Brain pericyte (primary cell): Measurements from ENCODE around the gene SPPL2B.

Experiments used
- DNase-seq: peaks from one replicate; pipeline ENCODE4 v3.0.0-alpha.2; 2012; ENCODE audit warnings: low read depth, low spot score

Gene SPPL2B

GRCh38 chr19:2355168-2356035 lies 26.9 kb downstream of the SPPL2B start:
- no peak for DNase-seq

- no peak for DNase-seq
Measured at GRCh38 chr19:2356036-2356646, 27.7 kb downstream of the SPPL2B start.

- DNase-seq: no peak
Measured at GRCh38 chr19:2357279-2358206, 29.1 kb downstream of the SPPL2B start.

- DNase-seq: no peak
Measured at GRCh38 chr19:2358548-2359173, 30.2 kb downstream of the SPPL2B start.

DNA sequence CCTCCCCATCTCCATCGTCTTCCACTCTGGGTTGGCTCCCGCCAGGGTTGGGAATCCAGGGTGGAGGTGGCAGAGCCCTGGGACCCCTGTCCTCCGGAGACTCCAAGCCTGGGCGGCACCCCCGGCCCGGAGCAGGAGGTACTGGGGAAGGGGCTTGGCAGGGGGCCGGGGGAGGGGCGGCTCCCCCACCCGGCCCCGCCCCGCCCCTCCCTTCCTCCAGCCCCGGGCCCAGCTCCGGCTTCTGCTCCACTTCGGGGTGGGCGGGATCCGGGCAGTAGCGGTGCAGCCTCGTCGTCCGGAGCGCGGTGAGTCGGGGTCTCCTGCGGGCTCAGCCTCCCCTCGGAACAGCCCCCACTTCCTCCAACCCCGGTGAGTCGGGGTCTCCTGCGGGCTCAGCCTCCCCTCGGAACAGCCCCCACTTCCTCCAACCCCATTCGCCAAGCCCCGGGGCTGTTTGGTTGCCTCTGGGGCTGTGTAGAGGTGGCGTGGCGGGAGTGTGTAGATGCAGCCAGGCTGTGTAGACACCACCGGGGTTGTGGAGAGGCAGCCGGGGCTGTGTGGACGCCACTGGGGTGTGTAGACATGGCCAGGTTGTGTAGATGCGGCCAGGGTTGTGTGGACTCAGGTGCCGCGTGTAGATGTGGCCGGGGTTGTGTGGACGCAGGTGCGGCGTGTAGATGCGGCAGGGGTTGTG lies 31.7 kb downstream of the SPPL2B start, which contains the start of gene TMPRSS9:
TSS of gene TMPRSS9 (plus strand) at position 274 of the 694 bp plus-strand sequence. CDS start 29,521 bp downstream, outside the sequence.
- DNase-seq: no peak

DNA sequence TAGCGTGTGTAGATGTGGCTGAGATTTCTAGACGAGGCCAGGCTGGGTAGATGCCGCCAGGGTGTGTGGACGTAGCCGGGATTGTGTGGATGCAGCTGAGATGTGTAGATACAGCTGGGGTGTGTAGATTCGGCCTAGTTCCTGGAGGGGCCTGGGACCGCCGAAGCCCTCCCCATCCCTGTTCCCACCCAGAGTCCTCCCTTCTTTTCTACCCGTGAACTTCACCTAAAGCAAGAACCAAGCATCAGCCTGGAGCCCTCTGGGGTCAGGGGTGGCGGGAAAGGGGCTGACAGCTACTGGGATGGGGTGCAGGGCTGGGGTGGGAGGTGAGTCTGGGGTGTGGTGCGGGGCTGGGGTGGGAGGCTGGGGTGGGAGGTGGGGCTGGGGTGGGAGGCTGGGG lies 32.3 kb downstream of the SPPL2B start:
- no peak for DNase-seq

GRCh38 chr19:2361246-2362045 lies 33.0 kb downstream of the SPPL2B start:
- DNase-seq: no peak

- no peak for DNase-seq
Measured at GRCh38 chr19:2362046-2362969, 33.8 kb downstream of the SPPL2B start.

GRCh38 chr19:2362970-2363300 lies 34.5 kb downstream of the SPPL2B start:
- DNase-seq: no peak

GRCh38 chr19:2363419-2363818 lies 34.9 kb downstream of the SPPL2B start:
- DNase-seq: no peak

- DNase-seq: no peak
Measured at GRCh38 chr19:2365201-2365970, 36.9 kb downstream of the SPPL2B start.

DNA sequence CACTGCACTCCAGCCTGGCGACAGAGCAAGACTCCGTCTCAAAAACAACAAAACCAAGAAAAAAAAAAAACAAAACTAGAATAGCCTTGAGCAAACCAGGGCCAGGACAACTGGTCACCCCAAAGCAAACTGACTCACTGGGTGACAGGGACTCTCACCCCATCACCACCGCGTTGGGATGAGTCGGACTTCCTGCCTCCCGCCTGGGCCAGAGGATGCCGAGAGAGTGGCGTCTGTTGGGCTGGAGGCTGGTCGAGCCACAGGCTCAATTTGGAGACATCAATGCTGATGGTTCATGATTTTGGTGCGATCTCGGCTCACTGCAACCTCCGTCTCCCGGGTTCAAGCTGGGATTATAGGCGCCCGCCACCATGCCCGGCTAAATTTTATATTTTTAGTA lies 43.2 kb downstream of the SPPL2B start:
- DNase-seq: no peak

DNA sequence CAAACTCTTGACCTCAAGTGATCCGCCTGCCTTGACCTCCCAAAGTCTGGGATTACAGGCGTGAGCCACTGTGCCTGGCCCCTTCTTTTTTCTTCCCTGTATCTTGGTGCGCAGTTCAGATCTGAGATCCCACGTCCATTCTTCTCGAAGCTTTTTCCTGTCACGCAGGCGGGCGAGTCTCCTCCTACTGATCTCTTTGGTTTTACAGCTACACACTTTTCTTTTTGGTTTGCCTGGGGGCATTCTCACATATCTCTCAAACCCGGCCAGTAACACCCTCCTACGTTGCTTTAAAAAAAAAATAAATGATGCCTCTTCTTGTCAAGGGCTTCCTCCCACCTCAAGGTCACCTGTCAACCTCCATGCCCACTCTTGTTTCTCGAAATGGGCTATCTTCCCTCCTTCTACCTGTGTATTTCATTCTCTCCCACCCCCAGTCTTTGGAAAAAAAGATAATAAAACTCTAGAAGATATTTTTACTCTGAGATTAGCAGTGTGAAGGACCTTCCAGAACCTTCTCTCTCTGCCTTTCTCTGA lies 43.7 kb downstream of the SPPL2B start:
- DNase-seq: no peak

GRCh38 chr19:2374808-2375207 lies 46.3 kb downstream of the SPPL2B start:
- DNase-seq: no peak

DNA sequence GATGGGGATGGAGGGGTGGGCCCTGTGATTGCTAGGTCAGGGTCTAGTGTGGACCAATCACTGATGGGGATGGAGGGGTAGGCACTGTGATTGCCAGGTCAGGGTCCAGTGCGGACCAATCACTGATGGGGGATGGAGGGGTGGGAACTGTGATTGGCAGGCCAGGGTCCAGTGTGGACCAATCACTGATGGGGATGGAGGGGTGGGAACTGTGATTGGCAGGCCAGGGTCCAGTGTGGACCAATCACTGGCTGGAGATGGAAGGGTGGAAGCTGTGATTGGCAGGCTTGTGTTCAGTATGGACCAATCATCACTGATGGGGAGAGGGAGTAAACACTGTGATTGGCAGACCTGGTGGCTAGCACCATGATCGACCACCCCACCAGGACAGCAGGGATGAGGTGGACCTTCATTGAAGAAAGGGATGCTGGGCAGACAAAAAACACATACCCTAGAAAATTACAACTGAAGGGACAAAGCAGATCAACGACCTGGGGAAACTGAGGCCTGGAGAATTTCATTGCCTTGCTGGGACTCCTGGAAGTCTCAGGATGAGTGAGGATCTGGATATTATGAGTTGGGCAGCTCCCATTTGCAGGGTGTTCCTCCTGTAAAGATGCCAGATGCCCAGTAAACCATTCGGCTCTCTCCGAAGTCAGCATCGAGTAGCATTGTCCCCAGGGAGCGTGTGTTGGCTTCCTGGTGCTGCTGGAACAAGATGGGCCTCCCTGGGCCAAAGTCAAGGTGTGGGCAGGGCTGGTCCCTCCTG lies 47.1 kb downstream of the SPPL2B start:
- no peak for DNase-seq

- no peak for DNase-seq
Measured at GRCh38 chr19:2376784-2377519, 48.5 kb downstream of the SPPL2B start.

- no peak for DNase-seq
Measured at GRCh38 chr19:2380567-2380966, 52.1 kb downstream of the SPPL2B start.
